Caco-2 (cell line): Measurements from ENCODE around the gene TLE2. TPM values are rescaled to one million over a fixed set of nuclear protein-coding genes. Genes with fewer than 3 reads are reported as not detected.

Experiments
- BruUV-seq: library from RNA; stranded (reverse); fragments of 400-500 nt; replicated peaks from 2 replicates; lab custom pipeline; 2021; lab: Mats Ljungman, UMichigan
- CTCF ChIA-PET: fragments of 300-600 bp; sonication (Branson Sonifier 250); formaldehyde crosslinking; loops from one replicate; lab custom pipeline; 2022; ENCODE audit warnings: antibody characterized with exemption; lab: Charles Lee
- POLR2A ChIA-PET: fragments of 300-600 bp; sonication (Branson Sonifier 250); formaldehyde crosslinking; loops from one replicate; lab custom pipeline; 2022; ENCODE audit warnings: antibody characterized with exemption; lab: Charles Lee
- DNase-seq, 2 experiments: peaks; one replicate each; pipeline versions ENCODE4 v3.0.0 to v3.0.0-alpha.2; 2020 to 2022
- H3K27me3 ChIP-seq: replicated peaks from 2 replicates; pipeline ENCODE4 v1.6.0; 2011; ENCODE audit warnings: low read length; ENCODE audit not compliant: control insufficient read depth, insufficient read depth
- H3K36me3 ChIP-seq: 2 replicates; pipeline ENCODE4 v1.5.1; 2011; ENCODE audit warnings: low read length; ENCODE audit not compliant: control insufficient read depth, insufficient read depth
- H3K4me1 ChIP-seq: fragments of 250-450 bp; sonication (Bioruptor Pico); 2 replicates; pipeline ENCODE4 v1.5.1; 2020; ENCODE audit warnings: mild to moderate bottlenecking
- H3K4me3 ChIP-seq: 2 replicates; pipeline ENCODE4 v1.5.1; 2011; ENCODE audit warnings: low read depth, mild to moderate bottlenecking, control low read depth, low read length
- H3K9me3 ChIP-seq: fragments of 250-450 bp; sonication (Bioruptor Pico); 2 replicates; pipeline ENCODE4 v1.5.1; 2020; ENCODE audit warnings: mild to moderate bottlenecking, moderate library complexity
- H3K27ac Mint-ChIP-seq: one replicate; pipeline ENCODE4 v1.8.0; 2022; ENCODE audit warnings: mixed read lengths; ENCODE audit not compliant: unreplicated experiment
- H3K27me3 Mint-ChIP-seq: one replicate; pipeline ENCODE4 v1.8.0; 2022; ENCODE audit warnings: mixed read lengths; ENCODE audit not compliant: insufficient read depth, unreplicated experiment
- H3K36me3 Mint-ChIP-seq: one replicate; pipeline ENCODE4 v1.8.0; 2022; ENCODE audit warnings: mild to moderate bottlenecking, mixed read lengths; ENCODE audit not compliant: insufficient read depth, unreplicated experiment
- H3K4me1 Mint-ChIP-seq: one replicate; pipeline ENCODE4 v1.8.0; 2022; ENCODE audit warnings: low read depth, mixed read lengths; ENCODE audit not compliant: unreplicated experiment
- H3K4me3 Mint-ChIP-seq: one replicate; pipeline ENCODE4 v1.8.0; 2022; ENCODE audit warnings: mild to moderate bottlenecking, moderate library complexity, mixed read lengths; ENCODE audit not compliant: unreplicated experiment
- H3K9me3 Mint-ChIP-seq: one replicate; pipeline ENCODE4 v1.8.0; 2022; ENCODE audit warnings: mixed read lengths; ENCODE audit not compliant: unreplicated experiment
- intact Hi-C: fragments of 100-400 bp; cut with micrococcal nuclease; formaldehyde crosslinking; loops from one replicate; pipeline ENCODE4 v1.10.0; 2022; ENCODE audit not compliant: unreplicated experiment
- total RNA-seq: library from RNA; stranded (reverse); gene quantifications from 2 replicates; pipeline ENCODE4 v1.2.3, GENCODE V29; 2022
- TF ChIP-seq, protein P1 (sequence below), 2 experiments: fragments of 200-600 bp in 1 of 2; IDR thresholded peaks; 1 replicate in 1 of 2; 2 replicates in 1 of 2; pipeline versions ENCODE4 v1.5.1 to v1.8.0; 2011 to 2022; ENCODE audit warnings: antibody characterized with exemption in 1 of 2, control low read depth in 1 of 2, inconsistent platforms in 1 of 2, low read depth in 1 of 2, low read length in 1 of 2, mild to moderate bottlenecking in 1 of 2, moderate library complexity in 1 of 2; ENCODE audit not compliant: insufficient read depth in 1 of 2, severe bottlenecking in 1 of 2, unreplicated experiment in 1 of 2

The TLE2 gene
- total RNA-seq, 1 experiment from 2014 or later = 31.3 TPM

DNA sequence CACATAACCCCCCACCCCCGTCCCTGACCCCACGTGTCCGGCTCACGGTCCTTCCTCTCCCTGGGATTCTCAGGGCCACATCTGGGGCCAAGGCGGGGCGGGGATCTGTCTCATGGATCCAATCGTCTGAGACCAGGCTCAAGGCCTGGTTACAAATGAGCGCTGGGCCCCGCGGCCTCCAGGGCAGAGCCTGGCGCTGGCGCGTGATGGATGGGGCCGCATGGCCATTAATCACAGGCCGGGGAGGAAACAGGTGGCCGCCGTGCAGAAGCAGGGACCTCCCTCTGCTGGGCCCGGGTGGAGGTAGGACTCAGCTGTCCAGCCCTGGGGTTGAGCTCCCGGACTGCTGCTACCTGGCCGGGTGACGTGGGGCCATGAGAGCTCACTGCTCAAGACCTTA is 39.0 kb upstream of the TLE2 start:
- DNase-seq = no peak
- intact Hi-C loops = loop anchor here (10.0 kb wide), 1 partner anchor 113 kb away; no protein-coding TSS in a partner anchor
- ChIA-PET CTCF (interaction anchor here (0.9 kb wide), 1 partner anchor 96 kb away, joined by 3 read pairs; no protein-coding TSS in a partner anchor), POLR2A (interaction anchor here (1.1 kb wide), 1 partner anchor 117 kb away, joined by 3 read pairs; no protein-coding TSS in a partner anchor)
- peaks cover 2% of the 10 kb centered on the region for H3K4me1 Mint-ChIP-seq
- H3K9me3 Mint-ChIP-seq = no peaks in the 10 kb centered on the region
- Histone ChIP-seq H3K4me3 (no peak overlapping the region), H3K36me3 (no peaks in the 10 kb centered on the region), H3K4me1 (peaks cover 5% of the 10 kb centered on the region), H3K9me3 (no peaks in the 10 kb centered on the region), H3K27me3 (no peaks in the 10 kb centered on the region)
- no peaks in the 10 kb centered on the region for H3K27me3 Mint-ChIP-seq
- H3K27ac Mint-ChIP-seq = no peak overlapping the region
- no TSS peak for BruUV-seq
- TF ChIP-seq, protein P1, sequence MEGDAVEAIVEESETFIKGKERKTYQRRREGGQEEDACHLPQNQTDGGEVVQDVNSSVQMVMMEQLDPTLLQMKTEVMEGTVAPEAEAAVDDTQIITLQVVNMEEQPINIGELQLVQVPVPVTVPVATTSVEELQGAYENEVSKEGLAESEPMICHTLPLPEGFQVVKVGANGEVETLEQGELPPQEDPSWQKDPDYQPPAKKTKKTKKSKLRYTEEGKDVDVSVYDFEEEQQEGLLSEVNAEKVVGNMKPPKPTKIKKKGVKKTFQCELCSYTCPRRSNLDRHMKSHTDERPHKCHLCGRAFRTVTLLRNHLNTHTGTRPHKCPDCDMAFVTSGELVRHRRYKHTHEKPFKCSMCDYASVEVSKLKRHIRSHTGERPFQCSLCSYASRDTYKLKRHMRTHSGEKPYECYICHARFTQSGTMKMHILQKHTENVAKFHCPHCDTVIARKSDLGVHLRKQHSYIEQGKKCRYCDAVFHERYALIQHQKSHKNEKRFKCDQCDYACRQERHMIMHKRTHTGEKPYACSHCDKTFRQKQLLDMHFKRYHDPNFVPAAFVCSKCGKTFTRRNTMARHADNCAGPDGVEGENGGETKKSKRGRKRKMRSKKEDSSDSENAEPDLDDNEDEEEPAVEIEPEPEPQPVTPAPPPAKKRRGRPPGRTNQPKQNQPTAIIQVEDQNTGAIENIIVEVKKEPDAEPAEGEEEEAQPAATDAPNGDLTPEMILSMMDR (IDR thresholded peaks at IDR 0.05; ENCODE audit: insufficient read depth in 1 of 2, low read depth in 1 of 2, low read length in 1 of 2, severe bottlenecking in 1 of 2, unreplicated experiment in 1 of 2) = no peak
- no peak overlapping the region for H3K4me3 Mint-ChIP-seq
- no peaks in the 10 kb centered on the region for H3K36me3 Mint-ChIP-seq

DNA sequence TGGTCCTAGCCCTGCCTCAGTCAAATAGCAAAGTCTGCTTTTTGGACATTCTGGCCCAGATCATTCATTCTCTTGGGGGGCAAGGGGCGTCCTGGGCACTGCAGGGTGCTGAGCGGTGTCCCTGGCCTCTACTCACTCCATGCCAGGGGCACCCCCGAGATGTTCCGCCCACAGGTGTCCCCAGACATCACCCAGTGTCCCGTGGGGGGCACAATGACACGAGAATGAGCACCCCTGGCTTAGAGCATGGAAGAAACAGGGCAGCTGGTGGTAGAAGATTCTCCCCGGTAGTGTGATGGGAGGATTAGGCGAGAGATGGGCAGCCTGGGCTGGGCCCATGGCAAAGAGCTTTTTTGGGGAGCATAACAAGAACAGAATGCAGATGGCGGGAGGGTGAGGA is 38.5 kb upstream of the TLE2 start:
- ChIA-PET CTCF (no interaction called here), POLR2A (interaction anchor here (1.1 kb wide), 1 partner anchor 117 kb away, joined by 3 read pairs; no protein-coding TSS in a partner anchor)
- intact Hi-C loops = loop anchor here (10.0 kb wide), 1 partner anchor 113 kb away; no protein-coding TSS in a partner anchor
- TF ChIP-seq, protein P1 (IDR thresholded peaks at IDR 0.05; ENCODE audit: insufficient read depth in 1 of 2, low read depth in 1 of 2, low read length in 1 of 2, severe bottlenecking in 1 of 2, unreplicated experiment in 1 of 2) = no peak
- no peaks in the 10 kb centered on the region for H3K27me3 ChIP-seq
- no peaks in the 10 kb centered on the region for H3K9me3 ChIP-seq
- no peak for DNase-seq
- BruUV-seq = no TSS peak
- no peaks in the 10 kb centered on the region for H3K9me3 Mint-ChIP-seq
- H3K4me3 Mint-ChIP-seq = no peak overlapping the region
- H3K36me3 ChIP-seq = no peaks in the 10 kb centered on the region
- H3K27me3 Mint-ChIP-seq = no peaks in the 10 kb centered on the region
- no peak overlapping the region for H3K27ac Mint-ChIP-seq
- peaks cover 5% of the 10 kb centered on the region for H3K4me1 ChIP-seq
- H3K4me3 ChIP-seq = no peak overlapping the region
- no peaks in the 10 kb centered on the region for H3K36me3 Mint-ChIP-seq
- H3K4me1 Mint-ChIP-seq = peaks cover 6% of the 10 kb centered on the region

DNA sequence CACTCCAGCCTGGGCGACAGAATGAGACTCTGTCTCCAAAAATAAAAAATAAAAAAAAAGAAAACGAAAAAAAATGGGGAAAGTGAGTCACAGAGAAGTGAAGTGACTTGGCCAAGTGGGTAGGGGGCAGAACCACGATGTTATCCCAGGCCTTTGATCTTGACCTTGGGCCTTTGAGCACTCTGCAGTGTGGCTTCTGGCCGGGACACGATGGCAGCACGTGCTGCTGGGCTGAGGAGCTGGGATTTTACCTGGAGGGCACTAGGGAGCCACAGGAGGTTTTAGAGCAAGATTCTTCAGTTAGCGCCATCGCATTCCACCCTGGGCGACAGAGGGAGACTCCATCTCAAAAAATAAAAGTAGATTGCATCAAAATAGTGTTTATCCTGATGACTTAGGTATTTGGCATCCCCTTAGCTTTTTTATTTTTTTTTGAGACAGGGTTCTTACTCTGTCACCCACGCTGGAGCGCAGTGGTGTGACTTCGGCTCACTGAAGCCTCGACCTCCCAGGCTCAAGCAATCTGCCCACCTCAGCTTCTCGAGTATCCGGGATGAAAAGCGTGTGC is 37.5 kb upstream of the TLE2 start:
- TF ChIP-seq, protein P1 (IDR thresholded peaks at IDR 0.05; ENCODE audit: insufficient read depth in 1 of 2, low read depth in 1 of 2, low read length in 1 of 2, severe bottlenecking in 1 of 2, unreplicated experiment in 1 of 2) = no peak
- H3K27me3 ChIP-seq = no peaks in the 10 kb centered on the region
- H3K36me3 ChIP-seq = no peaks in the 10 kb centered on the region
- Mint-ChIP-seq H3K9me3 (no peaks in the 10 kb centered on the region), H3K36me3 (no peaks in the 10 kb centered on the region), H3K27ac (no peak overlapping the region), H3K4me3 (no peak overlapping the region), H3K4me1 (peaks cover 6% of the 10 kb centered on the region), H3K27me3 (no peaks in the 10 kb centered on the region)
- H3K4me3 ChIP-seq = no peak overlapping the region
- no peaks in the 10 kb centered on the region for H3K9me3 ChIP-seq
- peaks cover 5% of the 10 kb centered on the region for H3K4me1 ChIP-seq
- no TSS peak for BruUV-seq
- intact Hi-C loops = loop anchor here (10.0 kb wide), 1 partner anchor 112 kb away; no protein-coding TSS in a partner anchor
- POLR2A ChIA-PET = interaction anchor here (0.6 kb wide), 1 partner anchor 13 kb away, joined by 4 read pairs; no protein-coding TSS in a partner anchor
- no peak for DNase-seq
- CTCF ChIA-PET = no interaction called here
